GM21381 (cell line): ENCODE measurements around the gene NTNG2.

Source experiments
- ATAC-seq: cut with Tn5 transposase; IDR thresholded peaks from one replicate; pipeline ENCODE4 v1.9.1; 2021; ENCODE audit warnings: mild to moderate bottlenecking, moderate library complexity; ENCODE audit not compliant: unreplicated experiment

Gene NTNG2

DNA sequence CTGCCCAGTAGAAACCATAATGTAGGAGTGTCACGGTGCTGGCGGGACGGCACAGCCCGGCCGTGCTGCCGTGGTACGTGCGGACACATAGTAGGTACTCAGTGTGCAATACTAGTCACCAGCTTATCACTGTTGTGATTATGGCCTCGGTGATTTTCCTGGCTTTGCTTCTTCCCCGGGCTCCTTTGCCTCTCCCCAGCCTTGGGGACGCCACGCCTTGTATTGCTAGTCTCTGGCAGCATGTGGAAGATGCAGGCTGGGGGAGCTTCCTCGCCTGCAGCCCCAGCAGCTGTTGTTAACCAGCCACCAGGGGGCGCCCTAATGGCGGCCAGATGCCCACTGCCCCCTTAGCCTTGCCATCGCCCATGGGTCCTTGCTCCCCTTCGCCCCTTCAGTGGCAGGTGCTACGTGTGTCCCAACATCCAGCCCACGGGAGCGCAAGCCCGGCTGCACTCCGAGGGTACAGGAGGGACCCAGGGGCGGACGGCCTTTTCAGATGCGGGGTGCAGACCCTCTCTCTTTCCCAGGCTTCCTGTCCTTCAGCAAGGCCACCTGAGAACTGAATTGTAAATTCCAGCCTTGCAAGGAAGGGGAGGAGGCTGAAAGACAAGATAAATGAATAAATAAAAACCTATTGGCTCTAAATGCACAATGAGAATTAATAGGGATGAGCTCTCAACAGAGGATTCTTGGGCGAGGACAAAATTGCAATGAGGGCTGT is 8.0 kb downstream of the NTNG2 start:
- no peak for ATAC-seq

GRCh38 chr9:132171702-132172101 is 9.8 kb downstream of the NTNG2 start:
- no peak for ATAC-seq

DNA sequence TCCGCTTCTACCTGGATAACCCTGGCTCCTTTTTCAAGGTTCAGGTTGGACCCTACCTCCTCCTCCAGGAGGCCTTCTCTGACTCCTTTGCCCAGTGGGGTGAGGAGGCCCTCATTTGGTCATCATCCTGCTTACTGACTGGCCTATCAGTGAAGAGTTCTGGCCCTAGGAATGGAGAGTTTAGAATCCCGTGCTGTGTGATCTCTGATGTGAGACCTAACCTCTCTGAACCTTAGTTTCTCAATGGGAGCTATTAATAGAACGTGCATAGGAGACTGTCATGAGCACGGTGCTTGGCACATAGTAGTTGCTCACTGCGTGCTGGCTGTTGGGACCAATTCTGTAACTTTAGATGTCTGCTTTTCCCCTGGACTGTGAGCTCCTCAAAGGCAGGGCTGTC is 10.3 kb downstream of the NTNG2 start:
- ATAC-seq = no peak

DNA sequence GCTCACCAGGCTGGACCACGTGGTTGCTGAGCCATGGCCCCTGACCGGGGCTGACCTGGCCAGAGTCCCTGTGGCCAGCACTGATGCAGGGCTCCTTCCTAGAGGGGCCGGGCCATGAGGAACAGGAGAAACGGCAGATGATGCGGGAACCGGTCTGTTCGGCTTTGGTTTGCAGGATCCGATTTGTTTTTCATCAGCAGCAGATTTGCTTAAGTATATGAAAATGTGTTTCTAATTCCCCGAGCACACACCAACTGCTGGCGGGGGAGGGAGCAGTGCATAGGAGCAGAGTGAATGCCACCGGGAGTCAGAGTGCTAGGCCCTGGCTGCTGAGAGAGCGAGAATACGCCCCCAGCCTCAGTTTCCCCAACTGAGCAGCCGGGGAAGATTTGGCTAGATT is 13.6 kb downstream of the NTNG2 start:
- no peak for ATAC-seq

DNA sequence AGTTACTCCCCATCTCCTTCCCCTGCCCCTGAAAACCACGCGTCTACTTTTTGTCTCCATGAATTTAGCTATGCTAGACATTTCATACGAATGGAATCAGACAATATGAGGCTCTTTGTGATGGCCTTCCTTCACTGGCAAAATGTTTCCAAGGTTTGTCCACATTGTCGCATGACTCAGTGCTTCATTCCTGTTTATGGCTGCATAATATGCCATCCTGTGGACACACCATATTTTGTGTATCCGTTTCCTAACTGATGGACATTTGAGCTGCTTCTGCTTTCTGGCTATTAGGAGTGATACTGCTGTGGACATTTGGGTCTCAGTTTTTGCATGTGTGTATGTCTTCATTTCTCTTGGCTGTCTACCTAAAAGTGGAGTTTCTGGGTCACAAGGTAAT is 14.5 kb downstream of the NTNG2 start:
- no peak for ATAC-seq

GRCh38 chr9:132181796-132182313 is 20.0 kb downstream of the NTNG2 start:
- ATAC-seq = no peak

- ATAC-seq = no peak
Measured at GRCh38 chr9:132182314-132183091, 20.6 kb downstream of the NTNG2 start.

DNA sequence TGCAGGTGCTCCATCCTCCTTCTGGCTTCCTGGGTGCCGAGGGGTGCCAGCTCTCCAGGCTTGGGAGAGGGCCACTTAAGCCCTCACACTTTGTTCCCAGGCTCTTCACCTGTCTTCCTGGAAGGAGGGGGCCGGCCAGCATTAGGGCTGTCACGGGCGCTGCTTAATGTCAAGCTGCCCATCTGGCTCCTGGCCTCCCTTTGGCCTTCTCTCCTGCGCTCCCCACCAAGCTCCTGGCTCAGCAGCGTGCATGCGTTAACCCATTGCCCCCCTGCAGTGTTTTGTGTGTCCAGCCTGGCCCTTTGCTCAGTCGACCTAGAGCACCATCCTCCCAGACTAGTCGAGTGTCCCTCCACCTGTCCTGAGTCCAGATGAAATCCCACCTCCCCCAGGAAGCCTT is 21.3 kb downstream of the NTNG2 start:
- no peak for ATAC-seq

DNA sequence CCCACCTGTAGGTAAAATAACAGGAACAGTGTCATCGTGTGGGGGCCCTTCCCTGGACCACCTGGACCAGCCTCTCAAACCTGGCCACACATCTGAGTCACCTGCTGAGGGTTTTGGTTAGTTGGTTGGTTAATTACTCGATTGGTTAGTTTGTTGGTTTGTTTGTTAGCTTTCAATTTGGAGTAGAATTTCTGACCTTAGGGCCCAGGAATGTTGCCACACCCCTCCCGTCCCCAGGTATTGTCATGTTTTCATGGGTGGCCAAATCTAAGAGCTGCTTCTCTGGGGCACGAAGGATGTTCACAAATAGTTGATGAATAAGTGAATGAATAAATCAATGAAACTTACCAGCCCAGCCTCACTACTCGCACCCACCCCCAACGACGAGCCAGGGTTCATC is 21.9 kb downstream of the NTNG2 start:
- no peak for ATAC-seq

DNA sequence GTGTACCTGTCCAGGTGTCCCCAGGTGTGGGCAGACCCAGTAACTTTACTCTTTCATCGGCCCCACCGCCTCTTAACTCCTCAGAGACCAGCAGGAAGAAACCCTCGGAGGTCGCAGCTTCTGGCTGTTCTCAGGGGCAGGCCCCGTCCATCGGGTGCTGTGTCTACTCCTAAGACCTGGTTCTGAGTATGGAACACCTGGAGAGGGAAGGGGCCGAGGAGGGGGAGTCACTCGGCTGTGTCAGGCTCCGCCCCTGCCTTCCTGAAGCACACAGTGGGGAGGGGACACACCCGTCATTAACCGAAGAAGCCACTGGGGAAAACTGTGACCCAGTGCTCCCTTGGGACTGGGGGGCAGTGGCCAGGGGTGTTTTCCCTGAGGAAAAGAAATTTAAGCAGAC is 22.3 kb downstream of the NTNG2 start:
- no peak for ATAC-seq

DNA sequence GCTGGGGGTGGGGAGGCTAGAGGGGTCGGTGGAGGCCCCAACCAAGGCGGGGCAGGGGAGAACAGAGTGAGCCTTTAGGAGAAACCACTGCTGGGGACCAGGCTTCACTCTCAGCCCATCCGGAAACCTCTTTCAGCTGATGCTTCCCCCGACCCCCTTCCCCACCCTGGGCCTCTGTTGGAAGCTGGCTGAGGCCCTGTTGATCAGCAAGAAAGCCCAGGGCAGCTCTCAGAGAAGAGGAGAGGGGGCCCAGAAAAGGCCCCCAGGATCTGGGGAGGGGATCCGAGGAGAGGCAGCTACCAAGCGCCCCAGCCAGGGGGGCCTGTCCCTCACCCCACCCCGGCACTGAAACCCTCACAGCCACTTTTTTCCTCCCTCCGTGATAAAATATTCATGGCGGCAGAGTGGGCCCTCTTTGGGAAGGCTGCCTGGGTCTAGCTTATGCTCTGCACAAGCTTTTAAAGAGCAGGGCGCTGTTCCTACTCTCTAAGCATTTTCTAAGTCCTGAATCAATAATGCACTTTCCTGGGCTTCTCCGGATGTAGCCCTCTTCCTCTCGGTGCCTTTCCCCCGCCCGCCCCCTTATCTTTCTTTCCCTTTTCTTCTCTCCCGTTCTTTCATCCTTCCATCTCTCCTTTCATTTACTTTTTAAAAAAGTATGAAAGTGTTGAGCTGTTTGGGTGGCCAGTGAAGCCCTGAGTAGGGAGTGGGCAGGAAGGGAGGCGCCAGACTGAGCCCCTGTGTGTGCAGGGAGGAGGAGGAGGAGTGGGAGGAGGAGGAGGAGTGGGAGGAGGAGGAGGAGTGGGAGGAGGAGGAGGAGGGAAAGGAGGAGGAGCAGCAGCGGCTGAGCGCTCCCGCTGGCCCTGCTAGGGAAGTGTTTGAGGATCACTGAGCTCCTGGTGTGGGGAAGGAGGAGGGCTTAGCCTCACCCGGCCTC is 23.5 kb downstream of the NTNG2 start:
- no peak for ATAC-seq

DNA sequence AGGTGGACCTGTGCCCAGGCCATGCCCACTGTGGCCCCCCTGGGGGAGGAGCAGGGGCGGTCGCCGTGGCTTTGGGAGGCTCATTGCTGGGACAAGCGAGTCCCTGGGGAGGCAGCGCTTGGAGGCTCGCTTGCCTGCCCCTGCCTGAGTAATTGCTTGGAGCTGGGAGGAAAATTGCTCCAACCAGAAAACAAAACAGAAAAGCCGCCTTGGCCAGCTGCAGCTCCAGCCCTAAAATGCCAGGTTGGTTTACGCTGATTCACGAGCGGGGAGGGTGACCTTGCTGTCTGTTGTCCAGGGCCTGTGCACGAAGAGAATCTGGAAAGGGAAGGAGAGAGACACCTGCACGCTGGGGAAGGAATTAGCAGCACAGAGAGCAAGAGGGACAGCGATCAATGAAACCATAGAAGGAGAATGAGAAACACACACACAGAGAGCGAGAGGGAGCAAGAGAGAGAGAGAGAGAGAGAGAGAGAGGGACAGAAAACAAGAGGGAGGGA is 25.3 kb downstream of the NTNG2 start:
- ATAC-seq = no peak

- ATAC-seq = no peak
Measured at GRCh38 chr9:132190966-132191365, 29.1 kb downstream of the NTNG2 start.

GRCh38 chr9:132192728-132193127 is 30.9 kb downstream of the NTNG2 start:
- ATAC-seq = no peak

DNA sequence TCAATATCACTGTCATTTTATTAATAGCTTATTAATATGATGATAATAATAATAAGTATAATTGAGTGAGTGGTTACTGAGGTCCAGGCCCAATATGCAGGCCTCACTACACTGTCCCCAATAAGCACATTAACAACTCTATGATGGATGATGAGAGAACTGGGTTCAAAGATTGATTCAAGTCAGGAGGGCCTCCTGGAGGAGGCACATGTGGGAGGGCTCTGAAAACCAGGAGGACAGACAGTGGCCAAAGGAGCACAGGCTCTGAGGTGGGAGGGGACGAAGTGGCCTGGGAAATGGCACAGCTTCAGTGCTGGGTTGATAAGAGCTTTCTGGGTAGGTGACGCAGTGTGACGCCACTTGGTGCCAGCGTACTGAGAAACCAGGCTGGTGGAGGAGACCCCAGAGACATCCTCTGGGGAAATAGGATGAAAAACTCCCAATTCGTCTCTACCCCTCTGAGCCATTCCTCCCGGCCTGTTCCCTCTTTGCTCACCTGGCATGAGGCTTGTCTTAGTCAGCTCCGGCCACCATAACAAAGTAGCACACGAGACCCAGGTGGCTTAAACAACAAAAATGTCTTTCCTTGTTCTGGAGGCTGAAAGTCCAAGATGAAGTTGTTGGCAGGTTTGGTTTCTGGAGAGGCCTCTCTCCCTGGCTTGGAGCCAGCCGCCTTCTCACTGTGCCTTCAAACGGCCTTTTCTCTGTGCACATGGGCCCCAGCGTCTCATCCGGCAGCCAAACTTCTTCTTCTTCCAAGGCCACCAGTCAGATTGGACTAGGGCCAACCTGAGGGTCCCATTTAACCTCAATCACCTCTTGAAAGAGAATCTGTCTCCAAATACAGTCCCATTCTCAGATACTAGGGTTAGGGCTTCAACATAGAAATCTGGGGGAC is 31.6 kb downstream of the NTNG2 start:
- ATAC-seq = no peak

- no peak for ATAC-seq
Measured at GRCh38 chr9:132194508-132194907, 32.6 kb downstream of the NTNG2 start.

DNA sequence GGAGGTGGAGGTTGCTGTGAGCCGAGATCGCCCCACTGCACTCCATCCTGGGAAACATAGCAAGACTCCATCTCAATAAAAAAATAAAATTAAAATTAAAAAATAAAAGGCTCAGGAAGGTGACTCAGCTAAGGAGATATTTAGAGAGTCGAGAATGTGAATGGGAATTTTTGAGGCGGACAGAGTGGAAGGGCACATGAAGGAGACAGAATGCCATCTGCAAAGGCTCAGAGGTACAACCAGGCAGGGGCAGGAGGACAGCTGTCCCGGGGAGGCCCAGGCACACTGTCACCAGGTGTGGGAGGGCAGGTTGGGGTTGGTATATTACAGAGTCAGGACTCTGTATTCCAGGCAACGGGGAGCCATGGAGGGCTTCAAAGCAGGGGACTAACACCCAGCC is 35.5 kb downstream of the NTNG2 start:
- no peak for ATAC-seq

DNA sequence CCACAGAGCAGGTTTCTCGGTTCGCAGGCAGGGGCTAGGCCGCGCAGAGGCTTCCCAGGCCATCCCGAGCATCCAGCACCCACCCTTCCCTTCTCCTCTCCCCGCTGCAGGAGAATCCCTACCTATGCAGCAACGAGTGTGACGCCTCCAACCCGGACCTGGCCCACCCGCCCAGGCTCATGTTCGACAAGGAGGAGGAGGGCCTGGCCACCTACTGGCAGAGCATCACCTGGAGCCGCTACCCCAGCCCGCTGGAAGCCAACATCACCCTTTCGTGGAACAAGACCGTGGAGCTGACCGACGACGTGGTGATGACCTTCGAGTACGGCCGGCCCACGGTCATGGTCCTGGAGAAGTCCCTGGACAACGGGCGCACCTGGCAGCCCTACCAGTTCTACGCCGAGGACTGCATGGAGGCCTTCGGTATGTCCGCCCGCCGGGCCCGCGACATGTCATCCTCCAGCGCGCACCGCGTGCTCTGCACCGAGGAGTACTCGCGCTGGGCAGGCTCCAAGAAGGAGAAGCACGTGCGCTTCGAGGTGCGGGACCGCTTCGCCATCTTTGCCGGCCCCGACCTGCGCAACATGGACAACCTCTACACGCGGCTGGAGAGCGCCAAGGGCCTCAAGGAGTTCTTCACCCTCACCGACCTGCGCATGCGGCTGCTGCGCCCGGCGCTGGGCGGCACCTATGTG is 36.1 kb downstream of the NTNG2 start:
- no peak for ATAC-seq

DNA sequence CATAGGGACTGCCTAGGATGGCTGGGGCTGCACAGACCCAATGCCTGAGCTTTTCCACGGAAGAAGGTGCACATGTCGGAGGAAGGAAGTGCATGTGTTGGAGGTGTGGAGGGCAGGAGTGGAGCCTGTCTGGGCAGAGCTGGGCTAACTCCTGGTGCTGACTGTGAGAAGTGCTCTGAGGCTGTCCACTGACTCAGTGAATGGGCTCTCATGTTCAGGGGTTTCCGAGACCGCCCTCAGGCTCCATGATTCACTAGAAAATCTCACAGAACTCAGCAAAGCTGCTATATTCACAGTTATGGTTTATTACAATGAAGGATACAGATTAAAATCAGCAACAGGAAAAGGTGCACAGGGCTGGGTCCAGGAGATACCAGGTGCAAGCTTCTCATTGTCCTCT is 37.2 kb downstream of the NTNG2 start:
- no peak for ATAC-seq
